Suppressor macrophage (primary cell): ENCODE results near the gene SLC49A4.

Experiments used
- DNase-seq, 4 experiments: peaks; one replicate each; pipeline ENCODE4 v3.0.0-alpha.2; 2020 to 2022

The SLC49A4 gene

DNA sequence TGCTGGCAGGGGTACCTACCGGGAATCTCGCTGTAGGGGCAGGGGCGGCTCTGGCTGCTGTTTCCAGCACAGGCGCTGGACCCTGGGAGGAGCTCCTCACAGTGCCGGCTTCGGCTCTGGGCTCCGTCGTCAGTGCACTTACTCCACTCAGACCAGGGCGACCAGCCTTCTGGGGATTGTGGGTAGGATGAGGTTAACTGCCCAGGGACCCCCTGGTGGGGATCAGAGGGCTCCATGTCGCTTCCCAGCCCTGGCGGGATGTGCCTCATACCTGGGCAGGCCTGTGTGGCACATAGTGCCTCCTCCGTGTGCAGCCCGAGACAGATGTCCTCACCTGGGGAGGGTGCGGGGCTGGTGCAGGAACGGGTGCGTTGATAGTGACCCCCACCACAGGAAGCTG lies 117.0 kb downstream of the SLC49A4 start:
- DNase-seq, result no peak

DNA sequence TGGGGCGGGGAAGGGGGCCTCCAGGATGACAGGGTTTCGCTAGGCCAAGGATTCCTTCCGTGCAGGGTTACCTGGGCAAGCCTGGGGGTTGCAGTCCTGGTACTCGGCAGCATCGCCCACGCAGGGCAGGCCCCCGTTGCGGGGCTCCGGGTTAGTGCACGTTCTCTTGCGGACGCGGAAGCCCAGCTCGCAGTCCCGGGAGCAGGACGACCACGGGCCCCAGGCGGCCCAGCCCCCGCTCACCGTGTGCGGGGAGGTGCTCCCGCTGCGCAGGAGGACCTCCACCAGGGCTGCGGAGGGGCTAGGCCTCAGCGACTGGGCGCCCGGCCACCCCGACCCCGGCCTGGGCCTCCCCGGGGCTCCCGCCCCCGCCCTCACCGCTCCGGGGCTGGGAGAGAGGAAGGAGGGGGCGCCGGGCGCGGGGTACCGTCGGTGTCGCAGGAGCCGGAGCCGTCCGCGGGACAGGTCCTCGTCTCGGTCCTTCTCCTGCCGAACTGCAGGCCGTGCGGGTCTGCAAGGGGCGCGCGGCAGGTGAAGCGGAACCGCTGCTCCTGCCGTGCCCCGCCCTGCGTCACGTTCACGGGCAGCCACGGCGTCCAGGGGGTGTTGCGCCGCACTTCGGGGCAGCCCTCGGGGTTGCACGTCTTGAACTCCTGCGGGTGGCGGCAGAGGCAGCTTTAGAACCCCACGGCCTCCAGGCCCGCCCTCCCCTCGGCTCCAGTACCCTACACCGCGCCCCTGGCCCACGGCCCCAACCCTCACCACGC lies 118.1 kb downstream of the SLC49A4 start:
- peak in 1 of 4 experiments; percentile 13 for DNase-seq

DNA sequence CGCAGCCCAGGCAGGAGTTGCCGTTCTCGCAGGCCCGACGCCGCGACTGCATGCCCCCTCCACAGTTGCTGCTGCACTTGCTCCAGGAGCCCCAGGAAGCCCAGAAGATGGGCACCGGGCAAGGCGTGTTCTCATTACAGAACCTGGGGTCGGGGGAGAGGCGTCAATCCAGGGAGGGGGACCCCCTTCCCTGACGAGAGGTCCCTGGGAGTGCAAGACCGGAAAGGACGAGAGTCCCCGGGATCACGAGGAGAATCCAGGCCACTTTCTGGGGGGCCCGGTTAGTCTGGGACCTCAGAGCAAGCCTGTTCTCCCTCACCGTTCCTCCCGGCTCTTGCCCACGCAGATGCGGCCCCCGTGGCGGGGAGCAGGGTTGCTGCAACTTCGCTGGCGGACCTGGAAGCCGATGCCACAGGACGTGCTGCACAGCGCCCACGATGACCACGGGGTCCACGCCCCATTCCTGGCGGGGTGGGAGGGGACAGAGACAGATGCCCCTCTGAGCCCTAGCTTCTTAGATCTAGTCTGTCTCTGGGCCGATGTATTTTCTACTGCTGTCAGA lies 118.8 kb downstream of the SLC49A4 start:
- DNase-seq, result no peak

- no peak for DNase-seq
Measured at GRCh38 chr3:122915300-122916055, 120.6 kb downstream of the SLC49A4 start.

GRCh38 chr3:122916084-122916483 lies 121.2 kb downstream of the SLC49A4 start:
- DNase-seq, result no peak

- no peak for DNase-seq
Measured at GRCh38 chr3:122916580-122916979, 121.7 kb downstream of the SLC49A4 start.

- DNase-seq, result no peak
Measured at GRCh38 chr3:122917412-122917811, 122.5 kb downstream of the SLC49A4 start.

DNA sequence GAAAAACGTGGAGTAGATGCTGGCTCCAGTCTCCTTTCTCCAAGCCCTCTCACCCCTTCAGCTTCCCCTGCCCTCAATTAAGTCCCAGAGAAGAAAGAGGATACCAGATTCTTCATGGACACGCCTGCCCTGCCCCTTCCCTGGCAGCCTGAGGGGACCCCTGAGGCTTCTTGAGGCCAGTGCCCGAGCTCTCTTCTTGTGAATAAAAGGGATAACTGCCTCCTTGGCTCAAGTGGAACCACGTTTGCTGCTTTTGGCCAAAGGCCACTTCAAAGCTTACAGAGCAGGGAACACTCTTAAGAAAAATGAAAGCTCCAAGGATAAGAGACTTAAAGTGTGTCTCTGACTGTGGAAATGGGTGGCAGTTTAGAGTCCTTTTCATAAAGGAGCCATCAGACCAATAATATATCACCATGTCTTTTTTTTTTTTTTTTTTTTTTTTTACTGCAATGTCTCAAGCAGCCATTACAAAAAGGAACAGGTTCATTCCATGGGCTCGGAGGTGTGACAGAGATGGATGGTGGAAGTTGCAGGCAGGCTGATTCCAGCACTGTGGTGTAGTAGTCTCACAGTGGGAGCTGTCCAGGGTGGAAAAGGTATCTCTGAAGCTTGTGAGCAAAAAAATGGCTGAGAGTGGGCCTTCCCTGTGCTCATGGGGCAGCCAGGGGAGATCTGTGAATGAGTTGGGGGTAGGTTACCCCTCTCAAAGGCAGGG lies 123.9 kb downstream of the SLC49A4 start:
- DNase-seq, result no peak

DNA sequence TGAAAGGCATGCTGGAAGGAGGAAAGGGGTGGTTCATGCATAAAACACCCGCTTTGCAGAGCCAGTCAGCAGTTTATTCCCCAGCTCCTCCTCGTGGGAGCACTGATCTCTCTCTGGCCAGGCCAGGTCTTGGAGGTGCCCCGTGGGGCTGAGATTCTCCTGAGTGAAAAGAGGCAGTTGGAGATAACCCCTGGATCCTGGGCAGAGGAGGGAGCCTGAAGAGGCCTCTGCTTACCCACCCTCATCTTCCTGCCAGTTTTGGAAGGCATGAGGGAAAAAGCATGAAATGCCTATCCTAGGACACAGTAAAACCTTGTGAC lies 124.4 kb downstream of the SLC49A4 start:
- no peak for DNase-seq

DNA sequence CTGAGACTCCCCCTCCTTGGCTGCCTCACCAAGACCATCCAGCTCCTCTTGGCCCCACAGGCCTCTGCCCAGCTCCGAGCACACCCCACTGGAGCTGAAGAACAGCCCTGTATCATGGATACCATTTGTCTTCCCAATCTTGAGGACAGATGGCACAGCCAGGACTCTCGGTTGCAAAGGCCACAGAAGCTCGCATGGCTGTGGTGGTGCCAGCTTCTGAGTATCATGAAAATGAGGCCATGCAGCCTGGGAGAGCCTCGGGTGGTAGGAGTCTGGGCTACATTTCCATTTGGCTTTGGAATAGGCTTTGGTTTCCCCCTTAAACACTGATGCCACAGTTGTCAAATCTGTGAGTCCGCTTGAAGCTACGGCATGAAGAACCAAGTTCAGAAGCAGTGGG lies 126.1 kb downstream of the SLC49A4 start:
- DNase-seq, result no peak

GRCh38 chr3:122921791-122922651 lies 127.2 kb downstream of the SLC49A4 start:
- peak in 3 of 4 experiments; percentile 10 to 52 (median 29) for DNase-seq

- no peak for DNase-seq
Measured at GRCh38 chr3:122923611-122924010, 128.7 kb downstream of the SLC49A4 start.

DNA sequence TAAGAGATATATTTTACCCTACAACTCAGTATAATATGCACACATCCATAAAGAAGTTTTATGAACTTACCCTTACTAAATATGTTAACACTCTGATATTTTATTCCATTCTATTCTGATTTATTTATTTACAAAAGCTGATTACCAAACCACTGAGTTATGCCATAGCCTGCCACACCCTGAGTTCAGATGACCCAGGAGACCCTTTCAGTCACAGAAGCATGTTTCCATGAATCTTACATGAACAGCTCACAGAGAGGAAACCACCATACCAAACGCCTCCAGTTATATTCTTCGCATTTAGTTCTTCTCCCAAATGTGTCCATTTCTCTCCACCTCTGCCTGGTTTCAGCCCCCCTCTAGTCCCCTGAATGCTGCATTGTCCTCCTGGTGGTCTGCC lies 129.2 kb downstream of the SLC49A4 start:
- no peak for DNase-seq

DNA sequence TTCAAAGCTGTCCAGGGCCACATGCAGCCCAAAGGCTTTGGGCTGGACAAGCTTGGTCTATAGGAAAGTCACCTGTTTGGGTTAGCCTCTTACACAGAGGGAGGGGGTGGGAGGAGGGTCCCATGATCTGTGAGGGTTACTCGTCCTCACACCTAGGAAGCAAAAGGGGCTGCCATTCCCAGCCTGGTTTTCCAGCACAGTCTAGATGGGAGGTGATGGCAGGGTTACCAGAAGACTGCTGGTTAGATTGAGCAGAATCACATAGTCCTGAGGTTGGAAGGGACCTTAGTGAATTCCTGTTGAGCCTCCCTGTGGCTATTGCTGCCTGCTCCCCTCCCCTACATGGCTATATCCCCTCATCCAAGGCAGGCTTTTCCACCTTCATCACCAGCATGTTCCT lies 130.9 kb downstream of the SLC49A4 start:
- DNase-seq, result no peak

GRCh38 chr3:122926322-122926721 lies 131.5 kb downstream of the SLC49A4 start:
- DNase-seq, result no peak

GRCh38 chr3:122926811-122927210 lies 131.9 kb downstream of the SLC49A4 start:
- DNase-seq, result no peak

DNA sequence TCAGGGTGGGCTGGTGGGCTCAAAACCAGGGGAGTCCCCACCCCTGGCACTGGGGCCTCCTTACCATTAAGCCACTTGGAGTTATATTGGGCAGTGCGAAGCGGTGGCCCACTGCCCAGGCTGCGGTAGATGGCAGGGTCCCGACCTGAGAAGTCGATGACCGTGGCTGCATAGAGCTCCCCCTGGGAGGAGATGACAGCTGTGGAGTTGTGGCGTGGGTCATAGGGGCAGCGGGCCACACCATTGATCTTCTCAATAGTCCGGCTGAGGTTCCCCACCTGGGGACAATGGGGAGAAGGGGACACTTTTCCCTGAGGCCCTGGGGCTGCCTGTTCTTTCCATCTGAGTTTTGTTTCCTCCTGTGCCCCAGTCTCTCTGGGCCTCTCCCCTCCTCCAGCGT lies 132.9 kb downstream of the SLC49A4 start:
- DNase-seq, result no peak

- DNase-seq, result no peak
Measured at GRCh38 chr3:122928396-122929187, 133.7 kb downstream of the SLC49A4 start.

GRCh38 chr3:122929188-122930062 lies 134.6 kb downstream of the SLC49A4 start:
- DNase-seq, result peak; percentile 43 to 67 (median 50)
